ENCODE data around the gene SMO. TPM values are rescaled to one million over a fixed set of nuclear protein-coding genes. Genes with fewer than 3 reads are reported as not detected.
"Not testable (repeated sequence)": the region's sequence is repeated elsewhere in the genome, so short reads cannot be mapped to it uniquely, and the experiment has no call there.

Gene SMO
- total RNA-seq, 1 donor from 2014 or later, result 0.89 TPM

GRCh38 chr7:129240119-129240820 lies 51.8 kb downstream of the SMO start:
- no peaks in the 10 kb centered on the region for H3K9me3 Mint-ChIP-seq
- H3K27me3 Mint-ChIP-seq (ENCODE audit: low read depth), result no peaks in the 10 kb centered on the region
- H3K4me3 Mint-ChIP-seq (ENCODE audit: low read depth), result no peak overlapping the region
- H3K4me1 Mint-ChIP-seq (ENCODE audit: low read depth), result peaks cover 1% of the 10 kb centered on the region
- H3K36me3 Mint-ChIP-seq (ENCODE audit: low read depth), result no peaks in the 10 kb centered on the region
- DNase-seq (ENCODE audit: low spot score), result no peak
- intact Hi-C loops (cut with micrococcal nuclease), result no loop called here
- no peak overlapping the region for H3K27ac Mint-ChIP-seq

GRCh38 chr7:129244220-129244619 lies 55.8 kb downstream of the SMO start:
- no peak for DNase-seq (ENCODE audit: low spot score)
- H3K27me3 Mint-ChIP-seq (ENCODE audit: low read depth), result no peaks in the 10 kb centered on the region
- H3K4me3 Mint-ChIP-seq (ENCODE audit: low read depth), result no peak overlapping the region
- H3K36me3 Mint-ChIP-seq (ENCODE audit: low read depth), result peaks cover 4% of the 10 kb centered on the region
- intact Hi-C loops (cut with micrococcal nuclease), result no loop called here
- H3K4me1 Mint-ChIP-seq (ENCODE audit: low read depth), result no peaks in the 10 kb centered on the region
- no peaks in the 10 kb centered on the region for H3K9me3 Mint-ChIP-seq
- no peak overlapping the region for H3K27ac Mint-ChIP-seq

- H3K4me3 Mint-ChIP-seq (ENCODE audit: low read depth), result no peak overlapping the region
- DNase-seq (ENCODE audit: low spot score), result no peak
- peaks cover 4% of the 10 kb centered on the region for H3K36me3 Mint-ChIP-seq (ENCODE audit: low read depth)
- H3K9me3 Mint-ChIP-seq, result no peaks in the 10 kb centered on the region
- H3K27ac Mint-ChIP-seq, result no peak overlapping the region
- intact Hi-C loops (cut with micrococcal nuclease), result no loop called here
- peaks cover 3% of the 10 kb centered on the region for H3K27me3 Mint-ChIP-seq (ENCODE audit: low read depth)
- H3K4me1 Mint-ChIP-seq (ENCODE audit: low read depth), result no peaks in the 10 kb centered on the region
Measured at GRCh38 chr7:129245533-129245932, 57.1 kb downstream of the SMO start.

GRCh38 chr7:129247087-129247486 lies 58.7 kb downstream of the SMO start:
- Mint-ChIP-seq H3K27me3 (ENCODE audit: low read depth) (peaks cover 10% of the 10 kb centered on the region), H3K36me3 (ENCODE audit: low read depth) (peaks cover 4% of the 10 kb centered on the region), H3K27ac (no peak overlapping the region), H3K4me1 (ENCODE audit: low read depth) (no peaks in the 10 kb centered on the region), H3K9me3 (no peaks in the 10 kb centered on the region), H3K4me3 (ENCODE audit: low read depth) (no peak overlapping the region)
- intact Hi-C loops (cut with micrococcal nuclease), result no loop called here
- DNase-seq (ENCODE audit: low spot score), result no peak

GRCh38 chr7:129252128-129252527 lies 63.7 kb downstream of the SMO start:
- intact Hi-C loops (cut with micrococcal nuclease), result no loop called here
- Mint-ChIP-seq H3K27me3 (ENCODE audit: low read depth) (peaks cover 10% of the 10 kb centered on the region), H3K4me1 (ENCODE audit: low read depth) (no peaks in the 10 kb centered on the region), H3K27ac (no peak overlapping the region), H3K4me3 (ENCODE audit: low read depth) (no peak overlapping the region), H3K36me3 (ENCODE audit: low read depth) (no peaks in the 10 kb centered on the region), H3K9me3 (no peaks in the 10 kb centered on the region)
- no peak for DNase-seq (ENCODE audit: low spot score)

GRCh38 chr7:129252603-129253002 lies 64.2 kb downstream of the SMO start:
- intact Hi-C loops (cut with micrococcal nuclease); DNase-seq (ENCODE audit: low spot score); H3K4me1 Mint-ChIP-seq (ENCODE audit: low read depth); H3K27me3 Mint-ChIP-seq (ENCODE audit: low read depth); H3K36me3 Mint-ChIP-seq (ENCODE audit: low read depth); H3K9me3 Mint-ChIP-seq; H3K4me3 Mint-ChIP-seq (ENCODE audit: low read depth); H3K27ac Mint-ChIP-seq: not testable (repeated sequence)

GRCh38 chr7:129255800-129256199 lies 67.4 kb downstream of the SMO start:
- intact Hi-C loops (cut with micrococcal nuclease), result no loop called here
- no peaks in the 10 kb centered on the region for H3K36me3 Mint-ChIP-seq (ENCODE audit: low read depth)
- H3K4me3 Mint-ChIP-seq (ENCODE audit: low read depth), result no peak overlapping the region
- no peak for DNase-seq (ENCODE audit: low spot score)
- H3K4me1 Mint-ChIP-seq (ENCODE audit: low read depth), result peaks cover 14% of the 10 kb centered on the region
- no peaks in the 10 kb centered on the region for H3K9me3 Mint-ChIP-seq
- peaks cover 7% of the 10 kb centered on the region for H3K27me3 Mint-ChIP-seq (ENCODE audit: low read depth)
- H3K27ac Mint-ChIP-seq, result no peak overlapping the region

- DNase-seq (ENCODE audit: low spot score), result no peak
- H3K4me3 Mint-ChIP-seq (ENCODE audit: low read depth), result no peak overlapping the region
- intact Hi-C loops (cut with micrococcal nuclease), result no loop called here
- no peak overlapping the region for H3K27ac Mint-ChIP-seq
- H3K36me3 Mint-ChIP-seq (ENCODE audit: low read depth), result no peaks in the 10 kb centered on the region
- peaks cover 4% of the 10 kb centered on the region for H3K27me3 Mint-ChIP-seq (ENCODE audit: low read depth)
- no peaks in the 10 kb centered on the region for H3K9me3 Mint-ChIP-seq
- H3K4me1 Mint-ChIP-seq (ENCODE audit: low read depth), result peaks cover 14% of the 10 kb centered on the region
Measured at GRCh38 chr7:129256221-129256620, 67.8 kb downstream of the SMO start.

- Mint-ChIP-seq H3K4me3 (ENCODE audit: low read depth) (no peak overlapping the region), H3K4me1 (ENCODE audit: low read depth) (peaks cover 15% of the 10 kb centered on the region), H3K27ac (no peak overlapping the region), H3K36me3 (ENCODE audit: low read depth) (no peaks in the 10 kb centered on the region), H3K9me3 (no peaks in the 10 kb centered on the region), H3K27me3 (ENCODE audit: low read depth) (no peaks in the 10 kb centered on the region)
- no peak for DNase-seq (ENCODE audit: low spot score)
- intact Hi-C loops (cut with micrococcal nuclease), result no loop called here
Measured at GRCh38 chr7:129257168-129257567, 68.7 kb downstream of the SMO start.

GRCh38 chr7:129258649-129259389 lies 70.4 kb downstream of the SMO start:
- Mint-ChIP-seq H3K4me3 (ENCODE audit: low read depth) (no peak overlapping the region), H3K4me1 (ENCODE audit: low read depth) (peaks cover 21% of the 10 kb centered on the region), H3K27ac (no peak overlapping the region), H3K36me3 (ENCODE audit: low read depth) (no peaks in the 10 kb centered on the region), H3K27me3 (ENCODE audit: low read depth) (no peaks in the 10 kb centered on the region), H3K9me3 (no peaks in the 10 kb centered on the region)
- intact Hi-C loops (cut with micrococcal nuclease), result no loop called here
- DNase-seq (ENCODE audit: low spot score), result no peak

- Mint-ChIP-seq H3K36me3 (ENCODE audit: low read depth) (no peaks in the 10 kb centered on the region), H3K27ac (no peak overlapping the region), H3K27me3 (ENCODE audit: low read depth) (no peaks in the 10 kb centered on the region), H3K4me1 (ENCODE audit: low read depth) (peaks cover 21% of the 10 kb centered on the region), H3K4me3 (ENCODE audit: low read depth) (no peak overlapping the region), H3K9me3 (no peaks in the 10 kb centered on the region)
- intact Hi-C loops (cut with micrococcal nuclease), result no loop called here
- no peak for DNase-seq (ENCODE audit: low spot score)
Measured at GRCh38 chr7:129262324-129262723, 73.9 kb downstream of the SMO start.
